OCI-LY7 (cell line): ENCODE results near the gene RPS6KA2. TPM values are rescaled to one million over a fixed set of nuclear protein-coding genes. Genes with fewer than 3 reads are reported as not detected.

ENCODE experiments used
- BruUV-seq: library from RNA; stranded (reverse); fragments of 400-500 nt; replicated peaks from 2 replicates; lab custom pipeline; 2021; lab: Mats Ljungman, UMichigan
- CTCF ChIA-PET: fragments of 300-600 bp; sonication (Branson Sonifier 250); formaldehyde crosslinking; loops from one replicate; lab custom pipeline; 2022; ENCODE audit warnings: antibody characterized with exemption; ENCODE audit not compliant: unreplicated experiment; lab: Charles Lee
- POLR2A ChIA-PET: fragments of 300-600 bp; sonication (Branson Sonifier 250); formaldehyde crosslinking; loops from one replicate; lab custom pipeline; 2022; ENCODE audit warnings: antibody characterized with exemption; lab: Charles Lee
- DNase-seq: peaks from one replicate; pipeline ENCODE4 v3.0.0-alpha.2; 2015; ENCODE audit warnings: low spot score
- H2AFZ ChIP-seq: fragments of 200-600 bp; sonication (generic), shearing (Covaris generic); 2 replicates; pipeline ENCODE4 v1.6.1; 2014; ENCODE audit warnings: mild to moderate bottlenecking, antibody characterized with exemption, low read length, moderate library complexity
- H3K27ac ChIP-seq: fragments of 200-600 bp; sonication (generic); 2 replicates; pipeline ENCODE4 v1.5.1; 2014; ENCODE audit warnings: mixed run types, low read depth, mild to moderate bottlenecking, moderate library complexity, low read length, inconsistent platforms; ENCODE audit not compliant: poor library complexity, severe bottlenecking
- H3K36me3 ChIP-seq: fragments of 200-600 bp; sonication (generic); 2 replicates; pipeline ENCODE4 v1.6.1; 2014; ENCODE audit warnings: mild to moderate bottlenecking, antibody characterized with exemption, low read length, moderate library complexity, mixed read lengths; ENCODE audit not compliant: insufficient read depth
- H3K4me1 ChIP-seq: fragments of 200-600 bp; sonication (generic); 2 replicates; pipeline ENCODE4 v1.5.1; 2014; ENCODE audit warnings: mild to moderate bottlenecking, low read length; ENCODE audit not compliant: insufficient read depth, poor library complexity, severe bottlenecking
- H3K4me2 ChIP-seq: fragments of 200-600 bp; sonication (generic); 2 replicates; pipeline ENCODE4 v1.6.1; 2014; ENCODE audit warnings: mild to moderate bottlenecking, low read length
- H3K4me3 ChIP-seq: fragments of 200-600 bp; sonication (generic); 2 replicates; pipeline ENCODE4 v1.5.1; 2014; ENCODE audit warnings: mild to moderate bottlenecking, low read depth, low read length; ENCODE audit not compliant: poor library complexity, severe bottlenecking
- H3K79me2 ChIP-seq: fragments of 200-600 bp; sonication (generic); 2 replicates; pipeline ENCODE4 v1.6.1; 2016; ENCODE audit warnings: low read depth, mild to moderate bottlenecking, low read length, moderate library complexity, mixed read lengths; ENCODE audit not compliant: insufficient read depth
- H3K9me2 ChIP-seq: fragments of 200-600 bp; sonication (generic); 2 replicates; pipeline ENCODE4 v1.6.1; 2016; ENCODE audit warnings: mild to moderate bottlenecking, low read length, mixed read lengths; ENCODE audit not compliant: insufficient read depth
- H3K9me3 ChIP-seq: fragments of 200-600 bp; sonication (generic); 2 replicates; pipeline ENCODE4 v1.6.1; 2014; ENCODE audit warnings: mild to moderate bottlenecking, mixed run types, low read length, mixed read lengths
- H4K20me1 ChIP-seq: fragments of 200-600 bp; sonication (generic); 2 replicates; pipeline ENCODE4 v1.6.1; 2014; ENCODE audit warnings: mild to moderate bottlenecking, antibody characterized with exemption, low read length, moderate library complexity, mixed read lengths; ENCODE audit not compliant: insufficient read depth
- EZH2phosphoT487 ChIP-seq: fragments of 200-600 bp; sonication (generic); IDR thresholded peaks from 2 replicates; pipeline ENCODE4 v1.6.1; 2018; ENCODE audit warnings: low read depth, borderline replicate concordance, mild to moderate bottlenecking, mixed run types, antibody characterized with exemption, low read length, moderate library complexity, mixed read lengths
- intact Hi-C: fragments of 100-400 bp; cut with micrococcal nuclease; formaldehyde crosslinking; loops from one replicate; pipeline ENCODE4 v1.10.0; 2022; ENCODE audit not compliant: unreplicated experiment
- total RNA-seq, 2 experiments: library from RNA; depleted of rRNA in 1 of 2; stranded (reverse); fragments of >200 nt in 1 of 2; shearing (Covaris generic) in 1 of 2; gene quantifications; 2 replicates each; pipeline ENCODE4 v1.2.3, GENCODE V29; 2014 to 2022
- TF ChIP-seq, protein P1 (sequence below): fragments of 200-600 bp; sonication (generic); conservative IDR thresholded peaks from 2 replicates; pipeline ENCODE4 v1.5.1; 2014; ENCODE audit warnings: mild to moderate bottlenecking, antibody characterized with exemption, low read length, moderate library complexity, mixed read lengths

RPS6KA2 gene
- total RNA-seq, 2 experiments from 2014 or later, result 0.69 to 1.9 TPM

DNA sequence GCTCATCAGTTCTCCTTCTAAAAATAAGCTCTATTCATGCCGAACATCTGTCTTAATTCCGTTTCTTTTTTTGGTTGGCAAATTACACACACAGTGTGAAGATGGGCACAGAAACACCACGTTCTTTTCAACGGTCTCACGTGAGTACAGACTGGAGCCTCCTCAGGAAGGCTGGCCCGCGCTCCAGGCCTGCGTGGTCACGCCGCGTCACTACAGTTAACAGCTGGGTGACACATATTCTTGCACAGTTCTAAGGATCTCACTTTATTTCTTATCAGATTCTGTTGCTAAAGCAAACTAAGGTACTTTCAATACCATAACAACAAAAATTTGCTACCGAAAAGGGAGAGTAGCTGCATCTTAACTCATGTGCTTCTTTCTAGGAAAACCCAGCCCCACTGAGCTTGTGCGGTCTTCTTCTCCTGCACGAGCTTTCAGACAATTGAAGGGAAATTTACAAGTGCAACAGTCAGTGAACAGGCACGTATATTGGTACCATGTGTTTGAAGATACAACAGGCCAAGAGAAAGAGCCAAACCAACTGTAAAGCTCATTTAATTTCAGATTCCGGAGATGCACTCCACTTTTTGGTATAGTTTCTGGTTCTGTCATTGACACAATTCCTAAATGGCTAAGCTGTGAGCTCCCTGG lies 188.7 kb downstream of the RPS6KA2 start:
- H3K79me2 ChIP-seq, result no peaks in the 10 kb centered on the region
- H3K4me3 ChIP-seq, result no peak overlapping the region
- H3K9me3 ChIP-seq, result no peaks in the 10 kb centered on the region
- BruUV-seq, result no TSS peak
- ChIA-PET POLR2A (interaction anchor here (0.5 to 1.5 kb wide), 6 partner anchors 8 to 311 kb away, joined by 3 read pairs; no protein-coding TSS in a partner anchor), CTCF (no interaction called here)
- no peaks in the 10 kb centered on the region for H4K20me1 ChIP-seq
- intact Hi-C loops, result no loop called here
- TF ChIP-seq EZH2phosphoT487, result no peak
- TF ChIP-seq, protein P1, sequence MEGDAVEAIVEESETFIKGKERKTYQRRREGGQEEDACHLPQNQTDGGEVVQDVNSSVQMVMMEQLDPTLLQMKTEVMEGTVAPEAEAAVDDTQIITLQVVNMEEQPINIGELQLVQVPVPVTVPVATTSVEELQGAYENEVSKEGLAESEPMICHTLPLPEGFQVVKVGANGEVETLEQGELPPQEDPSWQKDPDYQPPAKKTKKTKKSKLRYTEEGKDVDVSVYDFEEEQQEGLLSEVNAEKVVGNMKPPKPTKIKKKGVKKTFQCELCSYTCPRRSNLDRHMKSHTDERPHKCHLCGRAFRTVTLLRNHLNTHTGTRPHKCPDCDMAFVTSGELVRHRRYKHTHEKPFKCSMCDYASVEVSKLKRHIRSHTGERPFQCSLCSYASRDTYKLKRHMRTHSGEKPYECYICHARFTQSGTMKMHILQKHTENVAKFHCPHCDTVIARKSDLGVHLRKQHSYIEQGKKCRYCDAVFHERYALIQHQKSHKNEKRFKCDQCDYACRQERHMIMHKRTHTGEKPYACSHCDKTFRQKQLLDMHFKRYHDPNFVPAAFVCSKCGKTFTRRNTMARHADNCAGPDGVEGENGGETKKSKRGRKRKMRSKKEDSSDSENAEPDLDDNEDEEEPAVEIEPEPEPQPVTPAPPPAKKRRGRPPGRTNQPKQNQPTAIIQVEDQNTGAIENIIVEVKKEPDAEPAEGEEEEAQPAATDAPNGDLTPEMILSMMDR, result no peak
- H3K36me3 ChIP-seq, result no peaks in the 10 kb centered on the region
- no peak for DNase-seq
- no peaks in the 10 kb centered on the region for H3K4me1 ChIP-seq
- H2AFZ ChIP-seq, result no peak overlapping the region
- no peaks in the 10 kb centered on the region for H3K9me2 ChIP-seq
- no peak overlapping the region for H3K4me2 ChIP-seq
- H3K27ac ChIP-seq, result no peak overlapping the region

DNA sequence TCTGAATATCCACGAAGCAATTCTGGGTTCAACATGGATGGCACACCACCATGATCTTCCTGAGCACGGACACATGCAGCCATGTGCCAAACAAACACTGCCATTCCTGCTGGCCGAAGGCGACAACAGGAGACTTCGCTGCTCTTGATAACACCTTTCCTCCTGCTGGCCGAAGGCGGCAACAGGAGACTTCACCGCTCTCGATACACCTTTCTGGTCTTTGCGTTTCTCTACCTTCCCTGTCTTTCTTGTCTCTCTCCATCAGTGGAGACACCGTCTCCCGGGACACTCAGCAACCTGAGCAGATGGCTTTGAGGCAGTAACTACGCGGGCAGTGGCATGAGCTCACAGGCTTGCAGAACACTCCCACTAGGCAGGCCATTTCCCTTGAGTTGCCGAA lies 189.4 kb downstream of the RPS6KA2 start:
- H3K79me2 ChIP-seq, result no peaks in the 10 kb centered on the region
- intact Hi-C loops, result no loop called here
- H3K9me2 ChIP-seq, result no peaks in the 10 kb centered on the region
- no peak overlapping the region for H3K27ac ChIP-seq
- TF ChIP-seq EZH2phosphoT487, result no peak
- TF ChIP-seq, protein P1, result no peak
- no peak overlapping the region for H3K4me2 ChIP-seq
- no peaks in the 10 kb centered on the region for H3K9me3 ChIP-seq
- BruUV-seq, result no TSS peak
- H3K4me1 ChIP-seq, result no peaks in the 10 kb centered on the region
- no peak overlapping the region for H3K4me3 ChIP-seq
- no peaks in the 10 kb centered on the region for H4K20me1 ChIP-seq
- POLR2A ChIA-PET, result interaction anchor here (0.9 to 1.4 kb wide), 3 partner anchors 17 to 311 kb away, joined by 3 to 4 read pairs (median 3); no protein-coding TSS in a partner anchor
- CTCF ChIA-PET, result interaction anchor here (0.5 kb wide), 1 partner anchor 37 kb away, joined by 3 read pairs; no protein-coding TSS in a partner anchor
- H2AFZ ChIP-seq, result no peak overlapping the region
- DNase-seq, result no peak
- H3K36me3 ChIP-seq, result no peaks in the 10 kb centered on the region
